H1 (cell line): Measurements from ENCODE around the gene PPFIA4. TPM values are rescaled to one million over a fixed set of nuclear protein-coding genes. Genes with fewer than 3 reads are reported as not detected.

Experiments
- CTCF ChIA-PET: fragments of 300-600 bp; sonication (Branson Sonifier 250); formaldehyde crosslinking; loops from one replicate; lab custom pipeline; 2021; ENCODE audit not compliant: partially characterized antibody; lab: Charles Lee
- POLR2A ChIA-PET: fragments of 300-600 bp; sonication (Branson Sonifier 250); formaldehyde crosslinking; loops from one replicate; lab custom pipeline; 2021; ENCODE audit warnings: inconsistent platforms; ENCODE audit not compliant: partially characterized antibody; lab: Charles Lee
- DNase-seq, 2 experiments: peaks; one replicate each; pipeline versions ENCODE4 v3.0.0 to v3.0.0-alpha.2; 2010 to 2022; ENCODE audit warnings: low spot score in 2 of 2, low read depth in 1 of 2, mixed read lengths in 1 of 2
- FAIRE-seq: peaks from 2 replicates; lab custom pipeline; 2011; peaks lifted over from hg19 to GRCh38; lab: Jason Lieb, UNC
- H2AFZ ChIP-seq: 2 replicates; pipeline ENCODE4 v1.8.1; 2012; ENCODE audit warnings: low read length, inconsistent platforms
- H2AK5ac ChIP-seq: 2 replicates; pipeline ENCODE4 v1.6.1; 2013; ENCODE audit warnings: low read depth, low read length
- H2BK120ac ChIP-seq: replicated peaks from 2 replicates; pipeline ENCODE3; 2013; ENCODE audit warnings: low read depth, low read length, inconsistent platforms
- H2BK12ac ChIP-seq: 2 replicates; pipeline ENCODE4 v1.6.1; 2013; ENCODE audit warnings: low read depth, low read length
- H2BK15ac ChIP-seq: 2 replicates; pipeline ENCODE4 v1.6.1; 2013; ENCODE audit warnings: low read length
- H2BK20ac ChIP-seq: 2 replicates; pipeline ENCODE4 v1.6.1; 2013; ENCODE audit warnings: low read length
- H2BK5ac ChIP-seq: 2 replicates; pipeline ENCODE4 v1.6.1; 2013; ENCODE audit warnings: low read depth, low read length
- H3K14ac ChIP-seq: 2 replicates; pipeline ENCODE4 v1.6.1; 2013; ENCODE audit warnings: inconsistent platforms; ENCODE audit not compliant: insufficient read length
- H3K18ac ChIP-seq: 2 replicates; pipeline ENCODE4 v1.6.1; 2013; ENCODE audit warnings: low read length; ENCODE audit errors: extremely low read depth
- H3K23ac ChIP-seq: 2 replicates; pipeline ENCODE4 v1.6.1; 2013; ENCODE audit warnings: inconsistent platforms; ENCODE audit not compliant: insufficient read length
- H3K23me2 ChIP-seq: 2 replicates; pipeline ENCODE4 v1.6.1; 2013; ENCODE audit warnings: low read depth, low read length
- H3K27ac ChIP-seq: 2 replicates; pipeline ENCODE4 v1.6.1; 2011; ENCODE audit warnings: low read depth, low read length, inconsistent platforms
- H3K27me3 ChIP-seq, 4 experiments: replicated peaks in 1 of 4; 1 replicate in 1 of 4; 2 replicates in 3 of 4; pipeline versions ENCODE4 v1.6.1 to v1.8.1; 2011 to 2013; ENCODE audit warnings: low read length in 3 of 4, mild to moderate bottlenecking in 3 of 4, inconsistent platforms in 2 of 4, mixed read lengths in 2 of 4, moderate library complexity in 1 of 4; ENCODE audit not compliant: control insufficient read depth in 3 of 4, insufficient read depth in 3 of 4; ENCODE audit errors: extremely low read depth in 1 of 4
- H3K36me3 ChIP-seq, 4 experiments: 2 replicates each; pipeline versions ENCODE4 v1.6.1 to v1.8.1; 2011 to 2013; ENCODE audit warnings: mild to moderate bottlenecking in 4 of 4, low read length in 3 of 4, moderate library complexity in 2 of 4, control low read depth in 1 of 4, inconsistent platforms in 1 of 4; ENCODE audit not compliant: insufficient read depth in 4 of 4, control insufficient read depth in 2 of 4
- H3K4ac ChIP-seq: replicated peaks from 2 replicates; pipeline ENCODE3; 2013; ENCODE audit warnings: low read length, low read depth, mixed read lengths, inconsistent platforms; ENCODE audit not compliant: insufficient read length
- H3K4me1 ChIP-seq, 4 experiments: replicated peaks in 1 of 4; 1 replicate in 1 of 4; 2 replicates in 3 of 4; pipeline versions ENCODE4 v1.6.1 to v1.8.1; 2011 to 2013; ENCODE audit warnings: low read length in 3 of 4, inconsistent platforms in 2 of 4, mixed read lengths in 1 of 4; ENCODE audit not compliant: insufficient read depth in 4 of 4, control insufficient read depth in 3 of 4
- H3K4me2 ChIP-seq, 2 experiments: 2 replicates each; pipeline versions ENCODE4 v1.6.1 to v1.8.1; 2011 to 2013; ENCODE audit warnings: low read depth in 2 of 2, low read length in 2 of 2, control low read depth in 1 of 2, inconsistent platforms in 1 of 2, mild to moderate bottlenecking in 1 of 2; ENCODE audit not compliant: insufficient read depth in 1 of 2
- H3K4me3 ChIP-seq, 4 experiments: fragments of 200-600, 300-600 bp in 1 of 4; sonication (generic), shearing (Covaris generic), sonication (Bioruptor Twin) in 1 of 4; 2 replicates each; pipeline versions ENCODE4 v1.5.1 to v1.8.1; 2011 to 2016; ENCODE audit warnings: low read length in 4 of 4, low read depth in 3 of 4, control low read depth in 2 of 4, inconsistent platforms in 2 of 4, mild to moderate bottlenecking in 2 of 4, mixed read lengths in 1 of 4, moderate library complexity in 1 of 4; ENCODE audit not compliant: insufficient read depth in 2 of 4; ENCODE audit errors: extremely low read depth in 1 of 4
- H3K56ac ChIP-seq: replicated peaks from 2 replicates; pipeline ENCODE3; 2013; ENCODE audit warnings: low read depth, mild to moderate bottlenecking, mixed read lengths, low read length, inconsistent platforms; ENCODE audit not compliant: insufficient read length
- H3K79me1 ChIP-seq: 2 replicates; pipeline ENCODE4 v1.6.1; 2013; ENCODE audit warnings: low read depth, low read length, control low read depth
- H3K79me2 ChIP-seq, 2 experiments: 2 replicates each; pipeline versions ENCODE4 v1.6.1 to v1.8.1; 2012 to 2013; ENCODE audit warnings: low read length in 2 of 2, mild to moderate bottlenecking in 2 of 2, inconsistent platforms in 1 of 2; ENCODE audit not compliant: insufficient read depth in 2 of 2, control insufficient read depth in 1 of 2
- H3K9ac ChIP-seq, 4 experiments: replicated peaks in 1 of 4; 1 replicate in 1 of 4; 2 replicates in 3 of 4; pipeline versions ENCODE4 v1.6.1 to v1.8.1; 2011 to 2013; ENCODE audit warnings: low read depth in 3 of 4, low read length in 3 of 4, control low read depth in 2 of 4, mild to moderate bottlenecking in 2 of 4, moderate library complexity in 2 of 4, inconsistent platforms in 1 of 4; ENCODE audit errors: extremely low read depth in 1 of 4
- H3K9me3 ChIP-seq, 2 experiments: 2 replicates each; pipeline versions ENCODE4 v1.6.1 to v1.8.1; 2012 to 2013; ENCODE audit warnings: mild to moderate bottlenecking in 2 of 2, moderate library complexity in 2 of 2, control low read depth in 1 of 2, inconsistent platforms in 1 of 2, low read depth in 1 of 2, low read length in 1 of 2, mixed read lengths in 1 of 2; ENCODE audit not compliant: insufficient read depth in 2 of 2
- H4K20me1 ChIP-seq, 2 experiments: replicated peaks in 1 of 2; 2 replicates each; pipeline versions ENCODE3 to v1.8.1; 2011 to 2013; ENCODE audit warnings: inconsistent platforms in 2 of 2, low read length in 2 of 2, mild to moderate bottlenecking in 1 of 2; ENCODE audit not compliant: insufficient read depth in 2 of 2, control insufficient read depth in 1 of 2
- H4K5ac ChIP-seq: 2 replicates; pipeline ENCODE4 v1.6.1; 2013; ENCODE audit warnings: low read length, low read depth, mixed read lengths, inconsistent platforms; ENCODE audit not compliant: insufficient read length
- H4K8ac ChIP-seq: 2 replicates; pipeline ENCODE4 v1.8.0; 2013; ENCODE audit warnings: mild to moderate bottlenecking, moderate library complexity, low read length, inconsistent platforms; ENCODE audit not compliant: insufficient read depth; ENCODE audit errors: extremely low read depth
- H4K91ac ChIP-seq: replicated peaks from 2 replicates; pipeline ENCODE3; 2013; ENCODE audit warnings: low read length, mixed read lengths, inconsistent platforms; ENCODE audit not compliant: insufficient read length
- BCL11A ChIP-seq, 2 experiments: IDR thresholded peaks; one replicate each; pipeline ENCODE4 v1.6.1; 2011; ENCODE audit warnings: low read depth in 2 of 2, low read length in 2 of 2, mild to moderate bottlenecking in 2 of 2
- CBX5 ChIP-seq: fragments of 300-800, 300-1000 bp; sonication (generic); IDR thresholded peaks from 2 replicates; pipeline ENCODE4 v1.7.1; 2016; ENCODE audit warnings: antibody characterized with exemption, low read length, low read depth
- CTBP2 ChIP-seq: IDR thresholded peaks from 2 replicates; pipeline ENCODE4 v1.7.0; 2011; ENCODE audit warnings: borderline replicate concordance, mild to moderate bottlenecking, moderate library complexity, mixed read lengths, low read length; ENCODE audit not compliant: insufficient read depth, insufficient read length
- GTF2F1 ChIP-seq: IDR thresholded peaks from 2 replicates; pipeline ENCODE4 v1.6.1; 2012; ENCODE audit warnings: low read depth, low read length, improper control_type of control experiment, borderline replicate concordance
- HDAC6 ChIP-seq: IDR thresholded peaks from one replicate; pipeline ENCODE4 v1.7.1; 2012; ENCODE audit warnings: low read depth, mild to moderate bottlenecking, inconsistent platforms, low read length, moderate library complexity
- JUND ChIP-seq: IDR thresholded peaks from 2 replicates; pipeline ENCODE4 v1.6.1; 2011; ENCODE audit warnings: mild to moderate bottlenecking, improper control_type of control experiment, low read length
- POU5F1 ChIP-seq: IDR thresholded peaks from 2 replicates; pipeline ENCODE4 v1.6.1; 2011; ENCODE audit warnings: low read depth, mild to moderate bottlenecking, low read length, moderate library complexity
- RNF2 ChIP-seq: fragments of 200-900, 300-1000 bp; sonication (generic); IDR thresholded peaks from 2 replicates; pipeline ENCODE4 v1.7.1; 2016; ENCODE audit warnings: borderline replicate concordance, low read depth, mild to moderate bottlenecking, antibody characterized with exemption, low read length; ENCODE audit not compliant: poor library complexity, severe bottlenecking; ENCODE audit errors: missing control alignments
- SUZ12 ChIP-seq: fragments of 200-600 bp; sonication (generic); IDR thresholded peaks from 2 replicates; pipeline ENCODE4 v1.6.1; 2012; ENCODE audit warnings: mild to moderate bottlenecking, inconsistent platforms, low read length, moderate library complexity, mixed read lengths
- ZNF274 ChIP-seq: IDR thresholded peaks from 2 replicates; pipeline ENCODE4 v1.7.0; 2012; ENCODE audit warnings: low read length, borderline replicate concordance; ENCODE audit errors: extremely low read depth
- WGBS, 2 experiments: shearing (Covaris generic) in 1 of 2; methylation state at CpG; one replicate each; pipeline versions ENCODE4 v1.1.6 to v1.1.7; 2013 to 2015; ENCODE audit warnings: low lambda C conversion rate in 2 of 2, mixed read lengths in 2 of 2, inconsistent platforms in 1 of 2, low coverage in 1 of 2, missing lambda C conversion rate in 1 of 2; ENCODE audit not compliant: insufficient replicate concordance in 2 of 2, insufficient coverage in 1 of 2, insufficient read length in 1 of 2; ENCODE audit errors: extremely low coverage in 1 of 2, missing lambda C conversion rate in 1 of 2; 5-methylcytosine and 5-hydroxymethylcytosine counted together
- polyA plus RNA-seq, 7 experiments: library from polyadenylated mRNA; depleted of rRNA in 3 of 7; stranded (reverse) in 5 of 7; unstranded in 2 of 7; fragments of >200 nt in 5 of 7; fragments of 200-250 nt in 2 of 7; gene quantifications; 1 replicate in 5 of 7; 2 replicates in 1 of 7; 4 replicates in 1 of 7; pipeline versions ENCODE4 v1.2.1 to v1.2.3, GENCODE V29; 2011 to 2013; ENCODE audit warnings: missing spikeins in 2 of 7, mixed read lengths in 2 of 7
- total RNA-seq: library from RNA; stranded (reverse); fragmentation: NEBNext Ultra II Directional; extraction: Animal tissue kit (Norgen Biotek cat#: 25700); gene quantifications from 2 replicates; pipeline ENCODE4 v1.2.1, GENCODE V29; 2021
- TF ChIP-seq, protein P1 (sequence below), 3 experiments: IDR thresholded peaks; 1 replicate in 2 of 3; 2 replicates in 1 of 3; pipeline versions ENCODE4 v1.5.1 to v1.6.1; 2011; ENCODE audit warnings: low read length in 3 of 3, mild to moderate bottlenecking in 3 of 3, inconsistent platforms in 2 of 3, low read depth in 1 of 3, moderate library complexity in 1 of 3; ENCODE audit not compliant: insufficient read depth in 1 of 3; ENCODE audit errors: control extremely low read depth in 1 of 3

Gene PPFIA4
- total and polyA plus RNA-seq, 2 of the 8 experiments (the other 6 are each of a cell fraction or from before 2014, with no cell fraction given) = 9.0 to 9.9 TPM

DNA sequence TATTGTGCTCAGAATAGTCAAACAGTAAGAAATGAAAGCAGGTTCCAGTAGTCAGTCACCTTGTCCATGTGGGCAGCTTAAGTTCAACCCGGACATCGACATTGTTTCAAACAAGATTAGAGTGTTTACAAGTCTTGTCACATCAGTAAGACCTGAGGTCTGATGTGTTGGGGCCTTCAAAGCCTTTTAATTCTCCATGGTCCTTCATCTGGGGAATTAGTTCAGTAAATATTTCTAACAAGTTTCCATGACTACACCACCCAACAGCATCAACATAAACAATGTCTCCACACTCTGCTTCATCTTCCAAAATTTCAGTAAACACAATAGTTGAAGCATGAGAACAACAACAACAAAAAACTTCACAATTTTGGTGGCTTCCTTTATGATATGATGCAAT lies 86.2 kb downstream of the PPFIA4 start:
- Histone ChIP-seq H3K36me3 (no peaks in the 10 kb centered on the region), H4K8ac (no peak overlapping the region), H3K27me3 (peaks cover 0 to 6% (median 3%) of the 10 kb centered on the region in 4 experiments; a peak in 4 of 7 replicates), H2BK120ac (no peak overlapping the region), H3K4me3 (no peak overlapping the region), H2BK5ac (no peak overlapping the region), H2BK12ac (no peak overlapping the region), H3K9me3 (no peaks in the 10 kb centered on the region), H2BK20ac (no peak overlapping the region), H2AK5ac (no peak overlapping the region), H3K79me1 (no peaks in the 10 kb centered on the region), H3K23ac (no peak overlapping the region), H3K4me1 (peaks cover 0 to 2% (median under 1%) of the 10 kb centered on the region in 4 experiments; a peak in 1 of 7 replicates), H2BK15ac (no peak overlapping the region), H3K23me2 (no peaks in the 10 kb centered on the region), H3K14ac (no peak overlapping the region), H3K4me2 (no peak overlapping the region), H3K79me2 (no peaks in the 10 kb centered on the region), H3K4ac (no peak overlapping the region), H3K18ac (no peak overlapping the region), H3K9ac (no peak overlapping the region), H4K91ac (no peak overlapping the region), H4K5ac (no peak overlapping the region), H2AFZ (no peak overlapping the region), H3K27ac (no peak overlapping the region), H4K20me1 (no peaks in the 10 kb centered on the region), H3K56ac (no peak overlapping the region)
- ChIA-PET CTCF (interaction anchor here (0.7 to 49.1 kb wide), 12 partner anchors 9 to 157 kb away, joined by 3 to 1071 read pairs (median 6); partner anchors contain the start of genes CHI3L1, MYOG and PPFIA4), POLR2A (interaction anchor here (1.1 kb wide), 1 partner anchor 9 kb away, joined by 3 read pairs; no protein-coding TSS in a partner anchor)
- 89% methylated on average over 2 of the region's 2 CpGs; no CpG with 5 or more reads in 1 of the 2 experiments for WGBS, 2 experiments
- no peak for FAIRE-seq
- DNase-seq = no peak
- TF ChIP-seq RNF2 (no peak), CBX5 (no peak), GTF2F1 (no peak), HDAC6 (no peak), SUZ12 (no peak), ZNF274 (no peak), BCL11A (IDR thresholded peaks at IDR 0.05; ENCODE audit: low read depth in 2 of 2, low read length in 2 of 2) (no peak), CTBP2 (no peak), JUND (no peak), POU5F1 (no peak)
- TF ChIP-seq, protein P1, sequence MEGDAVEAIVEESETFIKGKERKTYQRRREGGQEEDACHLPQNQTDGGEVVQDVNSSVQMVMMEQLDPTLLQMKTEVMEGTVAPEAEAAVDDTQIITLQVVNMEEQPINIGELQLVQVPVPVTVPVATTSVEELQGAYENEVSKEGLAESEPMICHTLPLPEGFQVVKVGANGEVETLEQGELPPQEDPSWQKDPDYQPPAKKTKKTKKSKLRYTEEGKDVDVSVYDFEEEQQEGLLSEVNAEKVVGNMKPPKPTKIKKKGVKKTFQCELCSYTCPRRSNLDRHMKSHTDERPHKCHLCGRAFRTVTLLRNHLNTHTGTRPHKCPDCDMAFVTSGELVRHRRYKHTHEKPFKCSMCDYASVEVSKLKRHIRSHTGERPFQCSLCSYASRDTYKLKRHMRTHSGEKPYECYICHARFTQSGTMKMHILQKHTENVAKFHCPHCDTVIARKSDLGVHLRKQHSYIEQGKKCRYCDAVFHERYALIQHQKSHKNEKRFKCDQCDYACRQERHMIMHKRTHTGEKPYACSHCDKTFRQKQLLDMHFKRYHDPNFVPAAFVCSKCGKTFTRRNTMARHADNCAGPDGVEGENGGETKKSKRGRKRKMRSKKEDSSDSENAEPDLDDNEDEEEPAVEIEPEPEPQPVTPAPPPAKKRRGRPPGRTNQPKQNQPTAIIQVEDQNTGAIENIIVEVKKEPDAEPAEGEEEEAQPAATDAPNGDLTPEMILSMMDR (IDR thresholded peaks at IDR 0.05; ENCODE audit: control extremely low read depth in 1 of 3, insufficient read depth in 1 of 3, low read depth in 1 of 3, low read length in 3 of 3) = no peak
